Cerebellar nuclear complex (tissue), 1 donor: Measurements from ENCODE around the gene SH3BP5L.

Experiments
- DNase-seq, 2 experiments: peaks; one replicate each; lab custom pipeline; 2025; lab: John Stamatoyannopoulos, UW

Gene SH3BP5L

GRCh38 chr1:248825909-248826760 lies at the start of gene SH3BP5L:
Gene SH3BP5L, minus strand, starts transcription at chr1:248825915. Its CDS starts 980 bp downstream, at chr1:248824935.
- peak; percentile 79 to 94 for DNase-seq

- DNase-seq: peak; percentile 57 to 89
These were observed 48.3 kb upstream of the SH3BP5L start for GRCh38 chr1:248873993-248874533.

- DNase-seq: peak; percentile 79 to 94
These were observed 47.8 kb upstream of the SH3BP5L start for GRCh38 chr1:248873409-248873992.

- DNase-seq: peak in 1 of 2 experiments; percentile 38
These were observed 47.2 kb upstream of the SH3BP5L start for GRCh38 chr1:248872752-248873408.

- DNase-seq: no peak
These were observed 46.2 kb upstream of the SH3BP5L start for GRCh38 chr1:248871837-248872401.

GRCh38 chr1:248862998-248863881 lies 37.5 kb upstream of the SH3BP5L start:
- peak; percentile 69 to 77 for DNase-seq

GRCh38 chr1:248862695-248862997 lies 36.9 kb upstream of the SH3BP5L start:
- no peak for DNase-seq

GRCh38 chr1:248861616-248862015 lies 35.9 kb upstream of the SH3BP5L start:
- no peak for DNase-seq

GRCh38 chr1:248860007-248860406 lies 34.3 kb upstream of the SH3BP5L start:
- no peak for DNase-seq

GRCh38 chr1:248858891-248859889 lies 33.5 kb upstream of the SH3BP5L start, which contains the start of gene ZNF692:
Gene ZNF692, minus strand, starts transcription at chr1:248859085. Its CDS starts 776 bp downstream, at chr1:248858309.
- peak; percentile 51 to 84 for DNase-seq

- no peak for DNase-seq
These were observed 32.6 kb upstream of the SH3BP5L start for GRCh38 chr1:248858096-248858890.

- DNase-seq: no peak
These were observed 32.0 kb upstream of the SH3BP5L start for GRCh38 chr1:248857749-248858095.

- DNase-seq: no peak
These were observed 31.5 kb upstream of the SH3BP5L start for GRCh38 chr1:248857201-248857600.

GRCh38 chr1:248856176-248856575 lies 30.5 kb upstream of the SH3BP5L start:
- DNase-seq: no peak

- DNase-seq: no peak
These were observed 29.9 kb upstream of the SH3BP5L start for GRCh38 chr1:248855580-248855979.

- no peak for DNase-seq
These were observed 28.1 kb upstream of the SH3BP5L start for GRCh38 chr1:248853663-248854375.

- DNase-seq: no peak
These were observed 27.0 kb upstream of the SH3BP5L start for GRCh38 chr1:248852481-248853405.
